Astrocyte of the cerebellum (primary cell): ENCODE measurements around the gene SDR39U1.
"Not testable (repeated sequence)": the region's sequence is repeated elsewhere in the genome, so short reads cannot be mapped to it uniquely, and the experiment has no call there.

Experiments used
- DNase-seq: peaks from one replicate; pipeline ENCODE4 v3.0.0-alpha.2; 2011; ENCODE audit warnings: low read depth
- H3K4me3 ChIP-seq: 2 replicates; pipeline ENCODE4 v1.5.1; 2011; ENCODE audit warnings: mild to moderate bottlenecking, low read depth, low read length, moderate library complexity
- CTCF ChIP-seq: IDR thresholded peaks from 2 replicates; pipeline ENCODE4 v1.5.1; 2012; ENCODE audit warnings: low read length, low read depth, moderate library complexity, mild to moderate bottlenecking; ENCODE audit errors: missing control alignments
- in situ Hi-C: cut with HindIII; loops from 2 replicates; pipeline ENCODE4 v1.10.0; 2017; ENCODE audit warnings: low sequenced_read_pairs

SDR39U1 gene

DNA sequence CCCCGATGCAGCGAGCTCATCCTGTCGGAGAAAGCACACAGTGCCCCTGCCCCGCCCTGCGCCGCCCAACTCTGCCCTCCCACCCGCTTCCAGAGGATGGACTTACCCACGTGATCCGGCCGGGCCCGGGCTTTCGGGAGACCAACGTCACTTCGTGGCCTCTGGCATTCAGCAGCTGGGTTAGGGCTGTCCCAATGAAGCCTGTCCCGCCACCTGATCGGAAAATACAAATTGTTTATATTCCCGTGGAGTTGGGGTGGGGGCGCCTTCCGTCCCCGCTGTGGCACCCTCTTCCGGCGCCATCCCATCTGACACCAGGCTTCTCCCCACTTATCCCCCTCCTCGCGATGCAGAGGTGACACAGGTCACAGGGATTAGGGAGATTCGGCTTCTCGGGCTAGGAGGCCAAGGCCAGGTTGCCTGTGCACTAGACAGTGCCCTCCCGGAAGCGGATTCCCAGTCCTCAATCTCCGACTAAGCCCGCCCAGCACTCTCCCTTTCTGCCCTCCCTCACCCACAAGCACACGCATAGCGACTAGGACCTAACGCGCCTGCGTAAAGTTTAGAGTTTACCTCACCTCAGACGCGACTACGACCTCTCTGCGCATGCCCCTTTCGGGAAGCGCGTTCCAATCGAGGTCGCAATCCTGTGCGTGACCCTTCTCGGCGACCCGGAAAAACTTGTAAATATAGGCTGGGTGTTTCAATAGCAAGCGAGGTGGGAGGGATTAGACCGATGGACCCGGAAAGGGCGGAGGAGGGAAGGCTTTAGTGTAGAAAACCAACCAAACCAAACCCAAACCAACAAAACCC, at the start of gene SDR39U1:
TSS of gene SDR39U1 (minus strand) at position 537 of the 813 bp plus-strand sequence. CDS start at position 530, 7 bp downstream.
- TF ChIP-seq CTCF: no peak
- in situ Hi-C loops: no loop called here

DNA sequence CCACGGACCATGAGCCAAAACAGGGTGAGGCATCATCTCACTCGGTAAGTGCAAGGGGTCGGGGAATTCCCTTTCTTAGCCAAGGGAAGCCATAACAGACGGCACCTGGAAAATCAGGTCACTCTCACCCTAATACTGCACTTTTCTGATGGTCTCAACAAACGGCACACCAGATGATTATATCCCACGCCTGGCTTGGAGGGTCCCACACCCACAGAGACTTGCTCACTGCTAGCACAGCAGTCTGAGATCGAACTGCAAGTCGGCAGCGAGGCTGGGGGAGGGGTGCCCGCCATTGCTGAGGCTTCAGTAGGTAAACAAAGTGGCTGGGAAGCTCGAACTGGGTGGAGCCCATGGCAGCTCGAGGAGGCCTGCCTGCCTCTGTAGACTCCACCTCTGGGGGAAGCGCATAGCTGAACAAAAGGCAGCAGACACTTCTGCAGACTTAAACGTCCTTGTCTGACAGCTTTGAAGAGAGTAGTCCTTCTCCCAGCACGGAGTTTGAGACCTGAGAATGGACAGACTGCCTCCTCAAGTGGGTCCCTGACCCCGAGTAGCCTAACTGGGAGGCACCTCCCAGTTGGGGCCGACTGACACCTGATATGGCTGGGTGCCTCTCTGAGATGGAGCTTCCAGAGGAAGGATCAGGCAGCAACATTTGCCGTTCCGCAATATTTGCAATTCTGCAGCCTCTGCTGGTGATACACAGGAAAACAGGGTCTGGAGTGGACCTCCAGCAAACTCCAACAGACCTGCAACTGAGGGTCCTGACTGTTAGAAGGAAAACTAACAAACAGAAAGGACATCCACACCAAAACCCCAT, 49.2 kb upstream of the SDR39U1 start:
- in situ Hi-C loops, H3K4me3 ChIP-seq, DNase-seq: not testable (repeated sequence)

More for the DNA sequence above, at the start of gene SDR39U1:
- DNase-seq: peak; percentile 97
- H3K4me3 ChIP-seq: peak within 1 kb of the TSS; percentile 81

GRCh38 chr14:24483604-24484252, 41.2 kb upstream of the SDR39U1 start:
- no peak overlapping the region for H3K4me3 ChIP-seq
- no peak for TF ChIP-seq CTCF
- in situ Hi-C loops: no loop called here
- DNase-seq: no peak

DNA sequence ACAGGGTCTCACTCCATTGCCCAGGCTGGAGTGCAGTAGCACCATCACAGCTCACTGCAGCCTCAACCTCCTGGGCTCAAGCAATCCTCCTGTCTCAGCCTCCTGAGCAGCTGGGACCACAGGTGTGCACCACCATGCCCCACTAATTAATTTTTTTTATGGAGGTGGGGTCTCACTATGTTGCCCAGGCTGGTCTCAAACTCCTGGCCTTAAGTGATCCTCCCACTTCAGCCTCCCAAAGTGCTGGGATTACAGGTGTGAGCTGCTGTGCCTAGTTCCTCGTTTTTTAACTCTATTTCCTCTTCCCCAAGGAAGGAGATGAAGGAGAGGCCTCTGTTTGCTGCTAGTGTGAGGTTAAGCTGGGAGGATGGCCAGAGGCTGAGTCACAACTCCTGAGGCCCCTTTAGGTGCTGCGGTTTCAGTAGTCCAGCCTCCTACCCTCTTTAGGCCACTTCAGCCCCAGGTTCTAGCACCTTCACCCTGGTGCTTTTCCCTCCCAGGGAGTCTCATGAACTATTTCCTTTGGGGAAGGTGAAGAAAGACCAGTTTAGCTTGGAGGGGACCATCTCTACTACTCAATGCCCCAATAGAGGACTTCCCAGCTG, 40.2 kb upstream of the SDR39U1 start:
- in situ Hi-C loops: not testable (repeated sequence)

GRCh38 chr14:24481622-24482324, 39.2 kb upstream of the SDR39U1 start:
- no peak overlapping the region for H3K4me3 ChIP-seq
- TF ChIP-seq CTCF: peak; percentile 51
- in situ Hi-C loops: no loop called here
- DNase-seq: no peak

More for the DNA sequence above, 40.2 kb upstream of the SDR39U1 start:
- not testable (repeated sequence) for H3K4me3 ChIP-seq, DNase-seq

- DNase-seq, H3K4me3 ChIP-seq, in situ Hi-C loops: not testable (repeated sequence)
Observed at GRCh38 chr14:24479999-24480398, 37.4 kb upstream of the SDR39U1 start.

GRCh38 chr14:24475261-24475660, 32.7 kb upstream of the SDR39U1 start:
- in situ Hi-C loops: no loop called here
- H3K4me3 ChIP-seq: no peak overlapping the region
- no peak for DNase-seq
- TF ChIP-seq CTCF: no peak
